IgD-negative memory B cell (primary cell): ENCODE data around the gene PDE11A. TPM values are rescaled to one million over a fixed set of nuclear protein-coding genes. Genes with fewer than 3 reads are reported as not detected.
A peak's percentile ranks its signal among the peaks of the same experiment; 100 is the strongest.
"Not testable (repeated sequence)": the region's sequence is repeated elsewhere in the genome, so short reads cannot be mapped to it uniquely, and the experiment has no call there.

Source experiments
- H3K27ac Mint-ChIP-seq, 3 donors: one replicate each; pipeline ENCODE4 v1.8.0; 2020 to 2022; ENCODE audit warnings: mild to moderate bottlenecking in 3 of 3, mixed read lengths in 3 of 3, moderate library complexity in 1 of 3
- H3K27me3 Mint-ChIP-seq: one replicate; pipeline ENCODE4 v1.8.0; 2021; ENCODE audit warnings: mixed read lengths
- H3K36me3 Mint-ChIP-seq: one replicate; pipeline ENCODE4 v1.8.0; 2020; ENCODE audit warnings: mild to moderate bottlenecking, mixed read lengths
- H3K4me1 Mint-ChIP-seq, 3 donors: one replicate each; pipeline ENCODE4 v1.8.0; 2020 to 2022; ENCODE audit warnings: mixed read lengths in 3 of 3, mild to moderate bottlenecking in 1 of 3
- H3K4me3 Mint-ChIP-seq, 4 donors: one replicate each; pipeline ENCODE4 v1.8.0; 2020 to 2022; ENCODE audit warnings: mild to moderate bottlenecking in 4 of 4, mixed read lengths in 4 of 4, moderate library complexity in 3 of 4
- H3K9me3 Mint-ChIP-seq, 3 donors: one replicate each; pipeline ENCODE4 v1.8.0; 2020 to 2021; ENCODE audit warnings: mixed read lengths in 3 of 3, mild to moderate bottlenecking in 1 of 3
- polyA plus RNA-seq: library from polyadenylated mRNA; unstranded; fragments of 300-500 nt; fragmentation: Illumina TruSeq; gene quantifications from one replicate; pipeline ENCODE4 v1.2.3, GENCODE V29; 2021

PDE11A gene
- polyA plus RNA-seq, 1 donor from 2014 or later = not detected

DNA sequence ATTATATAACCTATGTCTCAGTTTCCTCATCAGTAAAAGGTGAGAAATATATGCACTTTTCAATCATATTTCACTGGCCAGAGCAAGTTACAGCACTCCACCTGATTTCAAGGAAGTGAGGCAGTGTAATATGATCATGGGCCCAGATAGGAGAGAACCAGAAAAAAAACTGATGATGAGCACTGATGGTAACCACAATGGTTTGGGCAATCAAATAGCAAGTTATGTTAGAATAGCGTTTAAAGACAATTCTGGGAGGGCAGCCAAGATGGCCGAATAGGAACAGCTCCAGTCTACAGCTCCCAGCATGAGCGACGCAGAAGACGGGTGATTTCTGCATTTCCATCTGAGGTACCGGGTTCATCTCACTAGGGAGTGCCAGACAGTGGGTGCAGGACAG lies 287.4 kb downstream of the PDE11A start:
- not testable (repeated sequence) for H3K4me1 Mint-ChIP-seq, H3K4me3 Mint-ChIP-seq, H3K9me3 Mint-ChIP-seq, H3K27me3 Mint-ChIP-seq, H3K36me3 Mint-ChIP-seq, H3K27ac Mint-ChIP-seq

DNA sequence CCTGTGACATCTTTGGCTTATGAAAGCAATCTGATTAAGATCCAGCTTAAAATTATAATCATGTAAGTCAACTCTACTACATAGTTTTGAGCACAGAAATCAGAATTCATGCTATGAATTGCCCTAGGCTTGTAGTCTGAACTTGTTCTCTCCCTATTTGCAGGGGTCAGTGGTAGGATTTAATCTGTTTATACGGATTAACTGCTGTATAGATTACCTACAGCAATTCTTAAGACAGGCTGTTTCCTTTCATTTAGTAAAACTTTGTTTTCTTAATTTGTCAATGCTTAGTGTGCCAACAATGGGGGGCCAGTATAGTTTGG lies 287.9 kb downstream of the PDE11A start:
- no peaks in the 10 kb centered on the region for H3K36me3 Mint-ChIP-seq
- H3K27ac Mint-ChIP-seq = no peak overlapping the region
- peak overlapping the region in 1 of 4 donors; percentile 8 for H3K4me3 Mint-ChIP-seq
- peaks cover 0 to 6% (median 4%) of the 10 kb centered on the region in 3 donors for H3K4me1 Mint-ChIP-seq
- no peaks in the 10 kb centered on the region for H3K9me3 Mint-ChIP-seq
- peaks cover 7% of the 10 kb centered on the region for H3K27me3 Mint-ChIP-seq

DNA sequence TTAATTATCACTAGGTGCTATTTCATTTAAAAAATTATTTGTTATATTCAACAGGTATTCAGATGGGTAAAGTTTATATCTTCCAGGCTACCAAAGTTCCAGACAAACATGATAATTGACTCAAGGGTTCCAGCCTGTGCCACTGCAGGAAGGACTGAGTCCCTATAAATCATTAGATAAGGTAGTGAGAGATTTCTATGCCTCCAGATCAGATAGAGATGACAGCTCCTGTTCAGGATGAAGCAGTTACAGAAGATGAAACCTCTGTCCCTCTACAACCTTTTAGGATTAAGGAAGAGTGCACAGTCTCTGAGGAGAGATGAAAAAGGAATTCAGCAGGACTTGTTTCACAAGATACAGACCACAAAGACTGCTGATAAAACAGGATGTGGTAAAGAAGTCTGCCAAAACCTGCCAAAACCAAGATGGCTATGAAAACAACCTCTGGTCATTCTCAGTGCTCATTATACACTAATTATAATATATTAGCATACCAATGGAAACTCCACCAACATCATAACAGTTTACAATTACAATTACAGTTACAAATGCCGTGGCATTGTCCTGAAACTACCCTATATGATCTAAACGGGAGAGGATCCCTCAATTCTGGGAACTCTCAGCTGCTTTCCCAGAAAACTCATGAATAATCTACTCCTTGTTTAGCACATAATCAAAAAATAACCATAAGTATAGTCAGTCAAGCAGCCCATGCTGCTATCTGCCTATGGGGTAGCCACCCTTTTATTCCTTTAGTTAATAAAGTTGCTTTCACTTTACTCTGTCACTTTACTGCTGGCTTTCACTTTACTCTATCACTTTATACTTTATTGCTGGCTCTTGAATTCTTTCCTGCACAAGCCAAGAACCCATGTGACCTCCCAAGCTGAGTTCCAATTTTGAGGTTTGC lies 288.5 kb downstream of the PDE11A start:
- H3K4me3 Mint-ChIP-seq = peak overlapping the region in 3 of 4 donors; percentile 7 to 17 (median 8)
- H3K27me3 Mint-ChIP-seq = peaks cover 7% of the 10 kb centered on the region
- H3K27ac Mint-ChIP-seq = no peak overlapping the region
- no peaks in the 10 kb centered on the region for H3K36me3 Mint-ChIP-seq
- H3K4me1 Mint-ChIP-seq = peaks cover 0 to 6% (median 4%) of the 10 kb centered on the region in 3 donors
- H3K9me3 Mint-ChIP-seq = no peaks in the 10 kb centered on the region

DNA sequence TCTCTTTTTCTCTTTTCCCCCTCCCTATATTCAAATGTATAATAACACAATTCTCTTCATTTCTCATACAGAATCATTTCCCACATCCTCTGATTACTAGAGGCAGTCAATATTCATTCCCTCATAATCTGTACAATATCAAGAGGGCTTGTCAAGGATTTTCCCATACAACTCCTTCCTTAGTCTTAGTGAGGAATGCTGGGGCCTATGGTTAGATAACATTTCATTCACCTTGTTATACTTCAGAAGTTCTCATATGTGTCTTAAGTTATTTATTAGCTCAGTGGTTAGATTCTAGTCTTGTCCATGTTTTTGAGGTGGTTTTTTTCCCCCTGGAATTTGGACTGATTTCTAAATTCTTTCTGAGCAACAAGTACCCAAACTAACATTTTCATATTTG lies 289.5 kb downstream of the PDE11A start:
- peaks cover 0 to 6% (median 4%) of the 10 kb centered on the region in 3 donors for H3K4me1 Mint-ChIP-seq
- no peak overlapping the region for H3K4me3 Mint-ChIP-seq
- H3K27me3 Mint-ChIP-seq = peaks cover 7% of the 10 kb centered on the region
- no peaks in the 10 kb centered on the region for H3K9me3 Mint-ChIP-seq
- no peaks in the 10 kb centered on the region for H3K36me3 Mint-ChIP-seq
- no peak overlapping the region for H3K27ac Mint-ChIP-seq

DNA sequence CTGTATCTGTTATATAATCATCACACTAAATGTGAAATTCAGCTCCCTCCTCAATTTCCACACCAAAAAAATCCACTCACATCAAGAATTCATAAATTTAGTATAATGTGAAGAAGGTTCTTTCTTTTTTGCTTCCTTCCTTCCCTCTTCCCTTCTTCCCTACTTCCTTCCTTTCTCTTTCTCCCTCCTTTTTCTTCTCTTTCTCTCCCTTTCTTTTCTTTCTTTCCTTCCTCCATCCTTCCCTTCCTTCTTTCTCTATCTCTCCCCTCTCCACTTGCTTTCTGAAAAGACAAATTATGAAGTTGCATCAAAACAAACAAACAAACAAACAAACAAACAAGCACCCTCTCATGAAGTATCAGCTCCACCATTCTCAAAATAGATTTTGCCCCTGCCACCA lies 290.0 kb downstream of the PDE11A start:
- Mint-ChIP-seq H3K9me3 (no peaks in the 10 kb centered on the region), H3K36me3 (no peaks in the 10 kb centered on the region), H3K4me3 (no peak overlapping the region), H3K4me1 (peaks cover 0 to 6% (median 4%) of the 10 kb centered on the region in 3 donors), H3K27ac (no peak overlapping the region), H3K27me3 (peaks cover 7% of the 10 kb centered on the region)

DNA sequence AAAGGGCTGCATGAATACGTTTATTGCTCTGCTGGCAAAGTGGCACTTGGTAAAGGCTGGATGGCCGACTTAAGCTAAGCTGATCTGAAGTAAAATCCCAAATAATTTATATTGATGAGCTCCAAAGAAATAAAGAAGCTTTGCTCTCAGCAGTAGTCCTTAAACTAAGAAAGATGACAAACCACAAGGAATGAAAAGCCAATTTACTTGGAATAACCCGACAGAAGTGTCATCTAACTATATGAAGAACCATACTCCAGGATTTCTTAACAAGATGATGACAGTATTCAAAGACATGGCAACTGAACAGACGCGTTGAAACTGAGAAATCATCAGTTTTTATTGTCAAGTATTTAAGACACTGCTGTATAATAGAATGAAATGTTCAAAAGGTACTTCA lies 294.1 kb downstream of the PDE11A start:
- Mint-ChIP-seq H3K4me3 (no peak overlapping the region), H3K36me3 (no peaks in the 10 kb centered on the region), H3K9me3 (peaks cover 0 to 6% (median 0%) of the 10 kb centered on the region in 3 donors), H3K27me3 (peaks cover 2% of the 10 kb centered on the region), H3K27ac (no peak overlapping the region), H3K4me1 (peaks cover 0 to 1% (median 0%) of the 10 kb centered on the region in 3 donors)

DNA sequence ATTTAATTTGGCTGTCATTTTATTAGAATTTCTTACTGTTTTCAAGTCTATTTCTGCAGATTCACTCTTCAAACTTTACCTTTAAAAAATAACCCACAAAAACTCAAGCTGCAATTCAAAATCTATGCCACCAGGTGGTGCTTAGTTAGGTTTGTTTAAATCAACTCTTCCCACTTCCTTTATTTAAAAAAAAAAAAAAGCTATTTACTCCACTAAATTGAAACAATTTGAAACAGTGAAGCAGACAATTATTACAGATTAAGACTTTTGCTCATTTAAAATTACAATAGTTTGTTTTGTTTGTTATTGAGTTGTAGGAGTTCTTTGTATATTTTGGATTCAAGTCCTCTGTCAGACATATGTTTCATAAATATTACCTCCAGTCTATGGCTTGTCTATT lies 300.0 kb downstream of the PDE11A start:
- Mint-ChIP-seq H3K27ac (no peak overlapping the region), H3K4me1 (no peaks in the 10 kb centered on the region)

DNA sequence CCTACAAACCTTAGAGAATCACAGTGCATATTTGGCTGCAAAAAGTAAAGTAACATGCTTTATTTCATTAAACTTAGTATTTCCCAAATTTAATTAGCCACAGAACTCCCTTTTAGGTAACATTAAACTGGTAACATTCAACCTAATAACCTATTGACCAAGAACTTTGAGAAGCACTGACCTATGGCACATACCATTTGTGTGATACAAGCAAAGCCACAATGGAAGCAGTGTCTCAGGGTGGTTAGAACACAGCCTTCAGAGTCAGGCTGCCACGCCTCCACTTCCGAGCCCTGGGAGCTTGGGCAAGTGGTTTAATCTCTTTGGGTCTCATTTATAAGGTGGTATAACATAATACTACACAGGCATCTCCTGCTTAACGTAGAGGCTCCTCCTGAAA lies 301.4 kb downstream of the PDE11A start:
- Mint-ChIP-seq H3K36me3 (no peaks in the 10 kb centered on the region), H3K27ac (no peak overlapping the region), H3K27me3 (peaks cover 2% of the 10 kb centered on the region), H3K4me1 (no peaks in the 10 kb centered on the region), H3K4me3 (no peak overlapping the region), H3K9me3 (peaks cover 0 to 6% (median 0%) of the 10 kb centered on the region in 3 donors)

More for the DNA sequence above, 300.0 kb downstream of the PDE11A start:
- Mint-ChIP-seq H3K4me3 (no peak overlapping the region), H3K27me3 (peaks cover 2% of the 10 kb centered on the region), H3K36me3 (no peaks in the 10 kb centered on the region), H3K9me3 (peaks cover 0 to 6% (median 0%) of the 10 kb centered on the region in 3 donors)

DNA sequence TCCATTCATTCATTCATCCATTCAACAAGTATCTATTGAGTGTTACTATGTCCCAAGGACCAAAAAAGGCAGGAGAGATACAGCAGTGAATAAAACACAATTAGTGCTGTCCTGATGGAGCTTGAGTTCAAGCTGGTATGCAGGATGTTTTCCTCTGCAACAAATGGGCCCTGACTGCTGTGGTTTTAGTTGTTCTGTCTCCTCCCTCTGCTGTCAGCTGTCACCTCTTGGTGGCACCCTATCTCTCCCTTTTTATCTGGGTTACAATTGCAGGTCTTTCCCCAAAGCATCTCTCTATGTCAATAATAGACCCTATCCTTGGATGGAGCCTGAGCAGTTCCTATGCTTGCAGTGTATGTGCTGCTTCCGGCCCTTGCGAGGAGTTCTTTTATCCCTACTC lies 304.8 kb downstream of the PDE11A start:
- no peaks in the 10 kb centered on the region for H3K9me3 Mint-ChIP-seq
- H3K4me3 Mint-ChIP-seq = no peak overlapping the region
- peaks cover 0 to 6% (median 5%) of the 10 kb centered on the region in 3 donors for H3K4me1 Mint-ChIP-seq
- peaks cover under 1% of the 10 kb centered on the region for H3K27me3 Mint-ChIP-seq
- no peaks in the 10 kb centered on the region for H3K36me3 Mint-ChIP-seq
- H3K27ac Mint-ChIP-seq = peak overlapping the region in 1 of 3 donors; percentile 2

DNA sequence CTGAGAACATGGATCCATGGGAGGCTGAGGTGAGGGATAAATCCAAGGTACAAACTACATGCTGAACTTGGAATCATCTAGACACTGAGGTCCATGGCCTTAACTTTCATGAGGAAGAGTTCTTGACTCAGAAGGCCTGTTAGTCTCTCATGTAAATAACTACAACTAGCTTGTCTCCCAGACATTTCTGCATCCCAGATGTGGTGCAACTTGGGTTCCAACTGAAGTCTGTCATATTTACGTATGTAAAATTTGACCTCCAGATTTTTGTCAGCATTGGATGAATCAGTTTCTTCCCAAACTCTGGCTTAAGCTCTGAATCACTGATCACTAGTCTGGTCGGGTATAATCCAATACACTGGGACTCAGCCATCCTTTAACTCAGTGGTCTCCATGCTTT lies 306.9 kb downstream of the PDE11A start:
- Mint-ChIP-seq H3K27ac (no peak overlapping the region), H3K36me3 (no peaks in the 10 kb centered on the region)

DNA sequence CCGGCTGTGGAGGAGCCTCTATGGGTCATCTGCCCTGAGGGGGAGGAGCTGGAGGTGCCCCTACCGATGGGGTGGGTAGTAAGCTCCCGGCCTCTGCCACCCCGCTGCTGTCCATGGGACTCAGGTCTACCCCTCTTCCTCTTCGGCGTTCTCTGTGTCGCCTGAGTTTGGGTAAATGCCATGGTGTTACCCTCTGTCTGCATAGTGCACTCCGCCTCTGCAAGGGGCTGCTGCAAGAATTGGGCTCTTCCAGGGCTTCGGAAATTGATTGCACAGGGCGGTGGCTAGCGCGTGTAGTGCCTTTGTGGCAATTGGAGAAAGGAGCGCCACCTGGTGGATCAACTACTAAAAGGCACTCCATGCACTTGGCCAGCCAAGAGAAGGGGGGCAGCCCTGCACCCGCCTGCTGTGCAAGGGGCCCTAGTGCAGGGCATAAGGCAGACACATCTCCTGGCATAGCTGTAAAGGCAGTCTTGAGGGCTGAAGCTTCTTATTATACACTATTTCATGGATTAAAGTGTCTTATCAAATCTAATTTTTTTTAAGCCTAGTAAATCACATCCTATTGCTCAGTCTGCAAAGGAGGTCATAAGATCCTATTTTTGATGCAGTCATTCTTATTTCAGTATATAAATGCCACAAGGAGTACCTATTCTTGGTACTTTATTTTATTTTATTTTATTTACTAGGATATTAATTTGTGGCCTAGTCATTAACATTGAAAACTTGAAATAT lies 308.9 kb downstream of the PDE11A start:
- Mint-ChIP-seq H3K9me3 (no peaks in the 10 kb centered on the region), H3K4me3 (peak overlapping the region in 3 of 4 donors; percentile 8 to 87 (median 82)), H3K27ac (no peak overlapping the region), H3K4me1 (peaks cover 0 to 6% (median 5%) of the 10 kb centered on the region in 3 donors), H3K36me3 (no peaks in the 10 kb centered on the region), H3K27me3 (peaks cover 6% of the 10 kb centered on the region)

More for the DNA sequence above, 306.9 kb downstream of the PDE11A start:
- Mint-ChIP-seq H3K4me1 (peaks cover 0 to 6% (median 5%) of the 10 kb centered on the region in 3 donors), H3K9me3 (no peaks in the 10 kb centered on the region), H3K4me3 (no peak overlapping the region), H3K27me3 (peaks cover 6% of the 10 kb centered on the region)

DNA sequence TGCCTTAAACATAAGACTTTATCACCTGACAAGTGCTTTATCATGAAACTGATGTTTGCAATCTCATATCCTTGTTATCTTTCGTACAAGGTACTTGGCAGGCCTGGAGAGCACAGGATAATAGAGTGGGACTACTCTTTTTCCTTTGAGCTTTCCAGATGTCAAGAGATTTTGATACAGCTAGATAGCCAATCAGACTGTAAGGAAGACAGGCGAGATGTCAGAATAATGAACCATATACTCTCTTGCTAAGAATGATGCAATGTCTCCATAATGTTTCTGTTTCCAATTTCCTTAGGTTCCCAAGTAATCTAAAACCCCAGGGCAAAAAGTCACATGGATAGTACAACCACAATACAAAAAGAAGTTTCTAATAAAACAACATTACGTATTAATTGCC lies 313.1 kb downstream of the PDE11A start:
- Mint-ChIP-seq H3K27ac (no peak overlapping the region), H3K27me3 (peaks cover 6% of the 10 kb centered on the region), H3K4me1 (peaks cover 0 to 6% (median 5%) of the 10 kb centered on the region in 3 donors), H3K9me3 (no peaks in the 10 kb centered on the region), H3K36me3 (no peaks in the 10 kb centered on the region), H3K4me3 (no peak overlapping the region)

DNA sequence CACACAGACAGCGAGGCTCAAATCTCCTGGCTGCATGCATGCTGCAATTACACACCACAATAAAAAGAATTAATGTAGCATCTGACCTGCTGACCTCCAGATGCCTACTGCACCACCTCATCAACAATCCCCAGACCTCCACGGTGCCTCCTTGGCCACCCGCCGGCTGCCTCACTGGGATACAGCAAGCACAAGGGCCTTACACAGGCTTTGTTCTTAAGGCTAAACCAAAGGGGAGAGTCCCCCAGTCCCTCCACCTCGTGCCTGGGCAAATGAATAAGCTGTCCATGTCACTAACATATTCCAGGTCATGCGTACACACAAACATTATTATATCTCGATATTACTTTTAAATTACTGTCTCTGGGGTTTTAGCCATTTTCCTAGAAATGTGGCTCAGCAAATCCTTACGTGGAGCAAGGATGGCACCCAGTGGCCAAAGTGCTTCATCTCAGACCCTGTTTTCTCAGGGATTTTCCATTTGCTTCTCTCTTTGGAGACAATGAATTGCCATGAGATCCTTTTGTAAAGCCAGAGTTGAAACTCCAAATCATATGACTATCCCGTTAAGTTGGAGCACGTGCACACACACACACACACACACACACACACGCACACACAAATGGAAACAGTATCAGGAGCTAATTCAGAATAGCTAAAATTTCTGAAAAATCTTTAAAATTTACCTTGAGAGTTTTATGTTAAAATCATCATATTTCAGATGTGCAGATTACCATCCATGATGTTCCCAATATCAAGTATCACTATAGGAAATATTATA lies 313.8 kb downstream of the PDE11A start:
- peaks cover 6% of the 10 kb centered on the region for H3K27me3 Mint-ChIP-seq
- H3K9me3 Mint-ChIP-seq = no peaks in the 10 kb centered on the region
- H3K4me3 Mint-ChIP-seq = no peak overlapping the region
- H3K36me3 Mint-ChIP-seq = no peaks in the 10 kb centered on the region
- peaks cover 0 to 7% (median 6%) of the 10 kb centered on the region in 3 donors for H3K4me1 Mint-ChIP-seq
- H3K27ac Mint-ChIP-seq = no peak overlapping the region

DNA sequence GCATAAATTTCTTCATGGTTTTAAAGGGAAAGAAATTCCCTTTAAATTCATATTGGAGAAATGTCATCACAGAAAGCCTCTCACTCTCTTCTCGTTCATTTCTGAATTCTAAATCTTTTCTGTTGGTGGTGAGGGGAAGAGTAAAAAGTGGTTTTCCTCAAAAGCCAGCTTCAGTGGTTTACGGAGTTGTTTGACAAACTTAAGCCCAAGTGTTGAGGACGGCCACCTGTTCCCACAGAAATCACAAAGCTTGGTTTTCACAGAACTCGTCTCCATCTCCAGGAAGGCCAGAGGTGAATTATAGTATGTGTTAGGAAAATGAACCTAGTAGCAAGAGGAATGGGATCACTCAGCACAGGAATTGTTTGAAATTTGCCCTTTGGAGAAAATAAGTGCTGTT lies 316.2 kb downstream of the PDE11A start:
- no peaks in the 10 kb centered on the region for H3K36me3 Mint-ChIP-seq
- no peak overlapping the region for H3K27ac Mint-ChIP-seq
- H3K4me3 Mint-ChIP-seq = no peak overlapping the region
- no peaks in the 10 kb centered on the region for H3K9me3 Mint-ChIP-seq
- peaks cover 0 to 2% (median 0%) of the 10 kb centered on the region in 3 donors for H3K4me1 Mint-ChIP-seq
- H3K27me3 Mint-ChIP-seq = peaks cover 2% of the 10 kb centered on the region

DNA sequence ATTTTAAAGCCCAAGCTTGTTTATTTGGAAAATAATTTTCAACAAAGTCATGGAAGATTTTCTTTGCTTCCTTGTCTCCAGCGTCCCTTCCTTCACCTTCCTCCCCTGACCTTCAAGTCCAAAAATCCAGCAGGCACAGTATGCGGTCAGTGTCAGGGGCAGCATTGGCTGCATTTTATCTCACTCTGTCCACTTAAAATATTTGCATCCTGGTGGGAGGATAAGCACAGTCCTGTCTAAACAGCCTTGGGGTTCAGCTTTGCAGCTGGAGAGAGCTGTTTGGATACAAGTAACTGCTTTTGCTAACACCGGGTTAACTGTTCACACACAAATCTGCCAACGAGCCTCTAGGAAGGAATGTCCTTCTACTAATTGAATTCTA lies 318.1 kb downstream of the PDE11A start:
- Mint-ChIP-seq H3K27me3 (no peaks in the 10 kb centered on the region), H3K36me3 (no peaks in the 10 kb centered on the region), H3K4me3 (no peak overlapping the region), H3K4me1 (peaks cover 0 to 2% (median 0%) of the 10 kb centered on the region in 3 donors), H3K9me3 (no peaks in the 10 kb centered on the region), H3K27ac (no peak overlapping the region)
